ENCODE data around the gene DECR2.
A peak's percentile ranks its signal among the peaks of the same experiment; 100 is the strongest.
"Not testable (repeated sequence)": the region's sequence is repeated elsewhere in the genome, so short reads cannot be mapped to it uniquely, and the experiment has no call there.

The DECR2 gene

DNA sequence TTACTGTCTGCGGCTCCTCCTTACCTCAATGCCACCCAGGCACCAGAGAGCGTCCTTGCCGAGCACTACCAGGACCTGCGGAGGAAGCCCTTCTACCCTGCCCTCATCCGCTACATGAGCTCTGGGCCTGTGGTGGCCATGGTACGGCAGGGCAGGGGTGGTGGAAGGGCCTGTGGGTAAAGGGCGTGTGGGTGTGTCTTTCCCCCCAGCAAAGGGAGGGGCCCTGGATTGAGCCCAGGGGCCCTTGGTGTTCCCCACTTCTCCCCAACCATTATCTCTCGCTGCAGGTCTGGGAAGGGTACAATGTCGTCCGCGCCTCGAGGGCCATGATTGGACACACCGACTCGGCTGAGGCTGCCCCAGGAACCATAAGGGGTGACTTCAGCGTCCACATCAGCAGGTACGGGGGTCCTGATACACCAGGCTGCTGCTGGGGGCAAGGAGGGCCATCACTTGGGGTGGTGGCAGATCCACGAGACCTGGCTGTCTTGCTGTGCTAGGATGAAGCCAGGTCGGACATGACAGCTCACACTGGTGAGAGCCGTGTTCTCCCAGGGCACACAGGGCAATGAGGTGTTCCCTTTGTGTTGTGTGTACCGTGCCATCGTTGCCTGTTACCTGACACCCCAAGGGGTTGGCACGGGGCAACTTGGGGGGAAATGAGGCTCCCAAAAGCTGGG lies 2.2 kb upstream of the DECR2 start:
- no peak for DNase-seq (ENCODE audit: low read depth in 4 of 4, low spot score in 1 of 4)

DNA sequence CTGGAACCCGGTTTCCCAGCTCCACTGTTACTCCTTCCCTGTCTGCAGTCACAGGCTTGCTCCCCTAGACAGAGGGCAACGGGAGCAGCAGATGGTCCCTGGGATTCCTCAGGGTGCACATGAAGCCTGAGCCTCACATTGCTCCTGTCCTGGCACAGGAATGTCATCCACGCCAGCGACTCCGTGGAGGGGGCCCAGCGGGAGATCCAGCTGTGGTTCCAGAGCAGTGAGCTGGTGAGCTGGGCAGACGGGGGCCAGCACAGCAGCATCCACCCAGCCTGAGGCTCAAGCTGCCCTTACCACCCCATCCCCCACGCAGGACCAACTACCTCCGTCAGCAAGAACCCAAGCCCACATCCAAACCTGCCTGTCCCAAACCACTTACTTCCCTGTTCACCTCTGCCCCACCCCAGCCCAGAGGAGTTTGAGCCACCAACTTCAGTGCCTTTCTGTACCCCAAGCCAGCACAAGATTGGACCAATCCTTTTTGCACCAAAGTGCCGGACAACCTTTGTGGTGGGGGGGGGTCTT lies 1.6 kb upstream of the DECR2 start:
- DNase-seq (ENCODE audit: low read depth in 4 of 4, low spot score in 1 of 4), result no peak

DNA sequence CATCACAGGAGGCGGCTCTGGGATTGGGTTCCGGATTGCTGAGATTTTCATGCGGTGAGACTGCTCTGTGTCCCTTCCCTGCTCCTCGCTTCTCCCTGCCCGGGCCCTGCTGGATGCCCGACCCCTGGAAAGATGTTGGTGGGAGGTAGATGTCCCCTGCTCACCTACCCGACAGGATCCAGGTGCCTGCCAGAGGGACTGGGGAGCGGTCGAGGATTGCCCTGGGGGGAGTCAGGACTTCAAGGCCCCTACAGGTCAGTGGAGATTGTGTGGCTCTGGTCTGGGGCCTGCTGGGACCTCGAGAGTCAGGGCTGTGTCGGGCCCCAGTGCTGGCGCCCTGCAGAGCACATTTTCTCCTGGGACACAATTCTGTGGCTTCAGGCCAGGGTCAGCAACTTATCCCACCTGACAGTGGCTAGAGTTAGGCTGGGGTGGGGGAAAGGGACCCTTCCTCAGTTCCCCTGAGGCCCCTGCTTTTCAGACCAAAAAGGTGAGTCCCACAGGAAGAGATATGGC lies 3.3 kb downstream of the DECR2 start:
- no peak for DNase-seq (ENCODE audit: low read depth in 4 of 4, low spot score in 1 of 4)

DNA sequence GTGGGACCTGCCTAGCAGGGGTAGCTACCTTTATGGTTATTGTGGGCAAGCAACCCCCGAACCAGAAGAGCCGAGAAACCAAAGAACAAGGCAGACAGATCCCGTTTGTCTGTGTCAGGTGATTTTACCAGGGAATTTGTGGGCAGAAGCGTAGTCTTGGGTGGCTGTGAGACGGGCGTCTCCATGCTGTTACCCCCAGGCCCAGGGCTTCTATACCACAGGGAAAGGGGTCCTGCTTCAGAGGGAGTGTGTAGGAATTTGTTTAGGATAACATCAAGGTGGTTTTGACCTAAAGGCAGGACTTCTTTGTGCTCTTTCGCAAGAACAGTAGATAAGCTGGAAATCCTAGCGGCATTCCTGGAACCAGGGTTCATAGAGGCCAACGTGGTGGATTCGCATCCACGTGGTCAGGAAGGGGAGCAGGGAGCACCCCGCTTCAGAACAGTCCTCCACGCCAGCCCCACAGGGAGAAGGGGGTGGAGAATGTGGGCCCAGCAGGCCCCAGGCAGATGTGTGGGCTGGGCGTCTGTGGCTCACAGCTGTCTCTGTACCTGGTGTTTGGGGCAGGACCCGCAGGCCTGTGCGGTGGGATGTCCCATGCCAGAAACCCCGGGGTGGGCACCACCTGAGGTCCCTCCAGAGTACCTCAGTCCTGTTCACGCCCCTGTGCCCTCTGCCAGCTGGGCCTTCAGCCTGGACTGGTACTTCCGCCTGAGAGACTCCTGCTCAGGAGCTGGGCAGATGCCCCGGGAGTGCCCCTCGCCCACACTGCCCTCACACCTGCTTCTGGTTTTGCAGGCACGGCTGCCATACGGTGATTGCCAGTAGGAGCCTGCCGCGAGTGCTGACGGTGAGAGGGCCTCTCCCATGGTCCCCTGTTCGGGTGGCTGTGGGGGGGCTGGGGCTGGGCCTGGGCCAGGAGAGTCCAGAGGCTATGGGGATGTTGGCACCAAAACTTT lies 4.1 kb downstream of the DECR2 start:
- no peak for DNase-seq (ENCODE audit: low read depth in 4 of 4, low spot score in 1 of 4)

DNA sequence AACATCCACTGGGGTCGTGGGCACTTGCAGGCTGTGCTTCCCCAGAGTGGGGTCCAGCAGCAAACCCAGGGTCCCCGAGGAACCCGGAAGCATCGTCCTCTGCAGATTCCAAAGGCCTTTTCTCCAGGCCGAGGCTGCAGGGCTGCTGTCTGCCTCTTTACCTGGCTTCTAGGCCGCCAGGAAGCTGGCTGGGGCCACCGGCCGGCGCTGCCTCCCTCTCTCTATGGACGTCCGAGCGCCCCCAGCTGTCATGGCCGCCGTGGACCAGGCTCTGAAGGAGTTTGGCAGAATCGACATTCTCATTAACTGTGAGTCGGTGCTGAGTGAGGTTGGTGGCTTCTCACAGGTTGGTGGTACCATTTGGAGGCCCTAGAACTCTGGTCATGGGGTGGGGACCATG lies 5.6 kb downstream of the DECR2 start:
- DNase-seq (ENCODE audit: low read depth in 4 of 4, low spot score in 1 of 4), result no peak

DNA sequence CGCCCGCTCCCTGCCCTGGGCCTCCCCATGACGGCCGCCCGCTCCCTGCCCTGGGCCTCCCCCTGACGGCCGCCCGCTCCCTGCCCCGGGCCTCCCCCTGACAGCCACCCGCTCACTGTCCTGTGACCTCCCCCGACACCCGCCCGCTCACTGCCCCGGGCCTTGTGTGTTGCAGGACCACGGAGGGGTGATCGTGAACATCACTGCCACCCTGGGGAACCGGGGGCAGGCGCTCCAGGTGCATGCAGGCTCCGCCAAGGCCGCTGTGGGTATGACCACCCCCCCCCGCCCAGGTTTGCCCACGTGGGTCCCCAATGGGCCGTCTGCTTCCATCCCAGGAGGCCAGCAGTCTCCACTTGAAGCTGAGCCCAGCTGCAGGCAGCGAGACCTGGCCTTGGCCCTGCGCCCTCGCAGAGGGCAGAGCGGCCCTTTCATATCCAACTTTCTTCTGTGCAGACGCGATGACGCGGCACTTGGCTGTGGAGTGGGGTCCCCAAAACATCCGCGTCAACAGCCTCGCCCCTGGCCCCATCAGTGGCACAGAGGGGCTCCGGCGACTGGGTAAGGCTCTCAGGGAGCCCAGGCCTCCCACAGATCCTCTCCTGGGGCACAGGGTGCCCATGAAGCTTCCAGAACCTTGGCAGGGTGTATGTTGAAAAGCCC lies 9.0 kb downstream of the DECR2 start:
- no peak for DNase-seq (ENCODE audit: low read depth in 4 of 4, low spot score in 1 of 4)

DNA sequence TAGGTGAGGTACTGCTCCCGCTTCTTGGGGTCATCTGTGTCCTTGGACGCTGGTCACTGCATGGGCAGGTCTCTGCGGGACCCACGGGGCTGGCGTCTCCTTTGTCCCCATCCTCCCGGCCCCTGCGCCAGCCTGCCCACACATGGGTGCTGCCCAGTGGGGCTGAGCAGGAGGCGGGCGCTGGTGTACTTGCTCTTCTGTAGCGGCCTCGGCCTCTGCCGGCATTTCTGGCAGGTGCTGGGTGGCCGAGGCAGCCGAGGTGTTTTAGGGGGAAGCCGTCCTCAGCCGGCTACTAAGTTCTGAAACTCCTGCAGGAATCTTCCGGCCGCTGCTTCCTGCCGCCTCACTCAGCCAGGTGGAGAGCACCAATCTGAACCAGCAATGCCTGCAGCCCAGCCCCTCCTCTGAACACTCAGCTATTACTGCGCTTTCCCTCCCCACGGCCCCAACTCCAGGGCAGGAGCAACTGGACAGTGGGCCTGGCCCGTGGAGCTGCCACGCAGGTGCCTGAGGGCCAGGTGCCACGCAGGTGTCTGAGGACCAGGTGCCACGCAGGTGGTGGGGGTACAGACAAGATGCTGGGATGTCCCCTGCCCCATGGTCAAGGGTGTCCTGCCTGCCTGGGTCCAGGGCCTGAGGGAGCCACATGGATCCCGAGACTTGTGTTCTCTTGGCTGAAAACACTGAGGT lies 10.0 kb downstream of the DECR2 start:
- DNase-seq (ENCODE audit: low read depth in 4 of 4, low spot score in 1 of 4), result no peak

DNA sequence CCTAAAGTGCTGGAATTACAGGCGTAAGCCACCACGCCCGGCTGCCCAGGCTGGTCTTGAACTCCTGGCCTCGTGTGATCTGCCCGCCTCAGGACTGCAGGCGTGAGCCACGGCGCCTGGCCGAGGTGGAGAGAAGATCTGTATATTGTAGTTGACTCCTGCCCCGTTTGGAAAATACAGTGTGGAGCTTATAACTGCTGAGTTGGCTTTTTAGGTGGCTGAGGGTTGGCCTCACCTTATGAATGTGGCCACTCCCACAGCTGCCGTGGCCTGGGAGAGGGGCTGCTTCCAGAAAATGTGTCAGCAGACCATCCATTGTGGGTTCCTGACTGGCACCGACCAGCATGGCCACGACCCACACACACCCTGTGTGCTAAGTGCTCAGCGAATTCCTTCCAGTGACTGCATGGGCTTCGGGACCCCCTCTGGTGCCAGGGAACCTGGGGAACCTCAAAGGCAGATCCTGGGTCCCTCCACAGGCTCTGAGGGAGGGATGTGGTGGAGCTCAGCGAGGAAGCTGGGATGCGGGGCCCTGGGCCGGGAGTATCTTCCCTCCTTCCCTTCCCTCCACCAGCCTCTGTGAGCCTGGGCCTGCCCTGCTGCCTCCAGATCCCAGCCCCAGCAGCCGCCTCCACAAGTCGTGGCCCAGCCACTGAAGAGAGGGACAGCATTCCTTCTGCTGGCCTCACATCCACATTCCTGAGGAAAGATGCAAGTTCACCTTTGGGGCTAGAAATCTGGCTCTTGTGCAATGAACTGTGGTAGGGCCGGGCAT lies 12.9 kb downstream of the DECR2 start:
- DNase-seq (ENCODE audit: low read depth in 4 of 4, low spot score in 1 of 4), result no peak

DNA sequence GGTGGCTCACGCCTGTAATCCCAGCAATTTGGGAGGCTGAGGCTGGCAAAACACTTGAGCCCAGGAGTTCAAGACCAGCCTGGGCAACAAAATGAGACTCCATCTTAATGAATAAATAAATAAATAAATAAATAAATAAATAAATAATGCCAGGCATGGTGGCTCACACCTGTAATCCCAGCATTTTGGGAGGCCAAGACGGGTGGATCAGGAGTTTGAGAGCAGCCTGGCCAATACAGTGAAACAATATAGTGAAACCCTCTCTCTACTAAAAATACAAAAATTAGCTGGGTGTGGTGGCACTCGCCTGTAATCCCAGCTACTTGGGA lies 13.4 kb downstream of the DECR2 start:
- not testable (repeated sequence) for DNase-seq (ENCODE audit: low read depth in 4 of 4, low spot score in 1 of 4)

DNA sequence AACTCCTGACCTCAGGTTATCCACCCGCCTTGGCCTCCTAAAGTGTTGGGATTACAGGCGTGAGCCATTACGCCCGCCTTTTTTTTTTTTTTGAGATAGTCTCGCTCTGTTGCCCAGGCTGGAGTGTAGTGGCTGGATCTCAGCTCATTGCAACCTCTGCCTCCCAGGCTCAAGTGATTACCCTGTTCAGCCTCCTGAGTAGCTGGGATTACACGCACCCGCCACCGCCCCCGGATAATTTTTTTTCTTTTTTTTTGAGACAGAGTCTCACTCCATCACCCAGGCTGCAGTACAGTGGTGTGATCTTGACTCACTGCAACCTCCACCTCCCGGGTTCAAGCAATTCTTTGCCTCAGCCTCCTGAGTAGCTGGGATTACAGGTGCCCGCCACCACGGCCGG lies 20.5 kb downstream of the DECR2 start:
- DNase-seq (ENCODE audit: low read depth in 4 of 4, low spot score in 1 of 4), result not testable (repeated sequence)

DNA sequence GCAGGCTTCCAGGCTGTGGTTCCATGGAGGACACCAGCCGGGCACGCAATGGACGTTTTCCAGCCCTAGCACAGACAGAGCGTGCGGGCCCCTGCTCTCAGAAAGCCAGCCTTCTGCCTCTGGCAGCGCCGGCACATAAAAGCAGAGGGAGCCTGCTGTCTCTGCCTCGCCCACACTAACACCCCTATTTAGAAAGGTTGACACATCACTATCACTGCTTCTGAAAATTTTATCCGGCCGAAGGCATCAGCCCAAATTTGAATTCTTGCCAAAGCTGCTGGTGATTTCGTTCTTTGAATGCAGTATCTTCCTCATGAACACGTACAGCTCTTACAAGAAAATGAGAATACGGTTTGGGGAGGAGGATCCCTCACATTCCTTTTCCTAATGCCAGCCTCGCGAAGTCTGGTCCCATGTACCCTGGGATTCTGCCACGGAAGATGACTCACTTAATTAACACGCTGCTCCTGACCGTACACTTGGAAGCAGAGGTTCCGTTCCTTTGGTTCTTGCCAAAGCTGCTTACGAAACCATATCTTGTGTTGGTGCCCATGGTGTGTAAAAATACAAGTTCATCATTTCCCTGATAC lies 22.4 kb downstream of the DECR2 start:
- no peak for DNase-seq (ENCODE audit: low read depth in 4 of 4, low spot score in 1 of 4)

DNA sequence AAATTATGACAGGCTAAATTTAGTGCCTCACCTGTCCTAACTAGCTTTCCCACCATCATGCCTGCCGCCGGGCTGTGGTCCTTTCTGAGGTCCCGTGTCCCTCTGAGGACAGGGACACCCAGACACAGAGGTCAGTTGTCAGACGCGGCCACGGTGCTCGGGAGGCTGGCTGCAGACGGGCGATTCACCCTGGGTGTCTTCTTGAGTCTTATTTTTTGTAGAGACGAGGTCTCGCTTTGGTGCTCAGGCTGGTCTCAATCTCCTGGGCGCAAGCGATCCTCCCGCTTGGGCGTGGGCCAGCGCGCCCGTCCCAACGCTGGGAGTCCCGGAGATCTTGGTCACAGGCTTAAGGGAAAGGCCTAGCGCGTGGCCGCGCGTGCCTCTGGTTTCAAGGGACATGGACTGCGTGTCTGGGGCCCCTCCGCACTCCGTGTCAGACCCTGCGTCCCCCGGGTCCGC lies 23.0 kb downstream of the DECR2 start:
- no peak for DNase-seq (ENCODE audit: low read depth in 4 of 4, low spot score in 1 of 4)

DNA sequence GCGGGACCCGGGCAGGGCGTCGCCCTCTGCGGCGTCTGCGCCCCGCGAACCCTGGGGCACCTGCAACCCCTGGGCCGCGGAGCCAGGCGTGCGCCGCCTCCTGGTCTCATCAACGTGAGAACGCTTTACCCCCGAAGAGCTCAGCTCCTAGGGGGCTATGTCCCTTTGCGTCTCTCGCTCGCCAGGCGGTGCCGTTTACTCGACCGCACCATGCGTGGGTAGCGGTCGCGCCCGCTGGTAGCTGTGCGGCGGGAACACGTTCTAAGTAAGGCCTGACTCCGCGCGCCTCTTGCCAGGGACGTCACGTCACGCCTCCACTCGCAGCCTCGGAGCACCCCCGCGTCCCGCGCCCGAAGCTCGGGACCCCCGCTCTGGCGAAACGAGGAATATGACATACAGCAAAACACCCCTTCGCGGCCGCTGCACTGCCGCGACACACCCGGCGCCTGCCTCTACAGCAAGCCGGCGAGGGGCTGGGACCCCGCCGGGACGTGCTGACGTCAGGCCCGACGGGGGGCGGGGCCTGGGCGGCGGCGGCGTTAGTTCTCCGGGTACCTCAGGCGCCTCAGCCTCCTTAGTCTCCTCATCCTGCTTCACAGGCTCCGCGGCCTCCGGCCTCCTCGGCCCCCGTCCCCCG lies 23.5 kb downstream of the DECR2 start, which contains the start of gene RAB11FIP3:
TSS of gene RAB11FIP3 (plus strand) at position 568 of the 637 bp plus-strand sequence. CDS start 358 bp downstream, outside the sequence.
- DNase-seq (ENCODE audit: low read depth in 4 of 4, low spot score in 1 of 4), result peak; percentile 65 to 85 (median 72)

DNA sequence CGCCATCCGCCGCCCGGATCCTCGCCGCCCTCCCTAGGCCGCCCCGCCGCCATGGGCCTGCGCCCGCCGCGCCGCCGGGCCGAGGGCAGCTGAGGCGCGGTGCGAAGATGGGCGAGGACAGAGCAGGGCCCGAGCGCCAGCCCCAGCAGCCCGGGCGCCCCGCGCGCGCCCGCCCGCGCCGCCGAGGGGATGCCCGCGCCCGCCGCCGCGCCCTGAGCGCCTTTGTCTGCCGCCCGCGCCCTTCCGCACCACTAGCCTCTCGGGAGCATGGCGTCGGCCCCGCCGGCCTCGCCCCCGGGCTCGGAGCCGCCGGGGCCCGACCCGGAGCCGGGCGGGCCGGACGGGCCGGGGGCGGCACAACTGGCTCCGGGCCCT lies 24.0 kb downstream of the DECR2 start:
- DNase-seq (ENCODE audit: low read depth in 4 of 4, low spot score in 1 of 4), result no peak

DNA sequence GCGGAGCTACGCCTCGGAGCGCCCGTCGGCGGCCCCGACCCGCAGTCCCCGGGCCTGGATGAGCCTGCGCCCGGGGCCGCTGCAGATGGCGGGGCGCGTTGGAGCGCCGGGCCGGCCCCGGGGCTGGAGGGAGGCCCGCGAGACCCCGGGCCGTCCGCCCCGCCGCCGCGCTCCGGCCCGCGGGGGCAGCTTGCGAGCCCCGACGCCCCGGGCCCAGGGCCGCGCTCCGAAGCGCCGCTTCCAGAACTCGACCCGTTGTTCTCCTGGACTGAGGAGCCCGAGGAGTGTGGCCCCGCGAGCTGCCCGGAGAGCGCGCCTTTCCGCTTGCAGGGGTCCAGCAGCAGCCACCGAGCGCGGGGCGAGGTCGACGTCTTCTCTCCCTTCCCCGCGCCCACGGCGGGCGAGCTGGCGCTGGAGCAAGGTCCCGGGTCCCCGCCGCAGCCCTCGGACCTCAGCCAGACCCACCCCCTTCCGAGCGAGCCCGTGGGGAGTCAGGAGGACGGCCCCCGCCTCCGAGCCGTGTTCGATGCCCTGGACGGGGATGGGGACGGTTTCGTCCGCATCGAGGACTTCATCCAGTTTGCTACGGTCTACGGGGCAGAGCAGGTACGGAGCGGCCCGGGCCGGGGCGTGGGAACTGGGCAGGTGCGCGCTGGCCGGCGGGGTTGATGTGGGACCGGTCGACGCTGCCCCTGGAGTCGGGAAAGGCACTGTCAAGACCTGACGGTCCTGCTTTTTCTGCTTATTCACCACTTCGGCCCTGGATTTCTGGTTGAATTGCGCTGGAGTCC lies 24.6 kb downstream of the DECR2 start:
- peak in 1 of 4 experiments; percentile 12 for DNase-seq (ENCODE audit: low read depth in 4 of 4, low spot score in 1 of 4)

DNA sequence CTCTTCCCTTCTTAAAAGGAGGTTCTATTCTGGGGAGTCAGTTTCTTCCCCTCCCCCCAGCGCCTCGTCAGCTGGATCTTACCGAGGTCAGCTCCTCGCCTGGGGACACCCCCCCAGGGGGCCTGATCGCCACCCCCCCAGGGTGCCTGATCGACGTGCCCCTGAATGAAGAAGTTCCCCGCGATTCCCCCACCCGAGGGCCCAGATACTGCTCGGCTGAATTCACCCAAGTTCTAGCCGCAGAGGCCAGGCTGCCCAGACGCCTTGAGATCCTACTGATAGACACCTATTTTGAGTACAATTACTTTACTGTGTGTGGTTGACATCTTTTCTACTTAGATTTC lies 25.2 kb downstream of the DECR2 start:
- DNase-seq (ENCODE audit: low read depth in 4 of 4, low spot score in 1 of 4), result no peak

DNA sequence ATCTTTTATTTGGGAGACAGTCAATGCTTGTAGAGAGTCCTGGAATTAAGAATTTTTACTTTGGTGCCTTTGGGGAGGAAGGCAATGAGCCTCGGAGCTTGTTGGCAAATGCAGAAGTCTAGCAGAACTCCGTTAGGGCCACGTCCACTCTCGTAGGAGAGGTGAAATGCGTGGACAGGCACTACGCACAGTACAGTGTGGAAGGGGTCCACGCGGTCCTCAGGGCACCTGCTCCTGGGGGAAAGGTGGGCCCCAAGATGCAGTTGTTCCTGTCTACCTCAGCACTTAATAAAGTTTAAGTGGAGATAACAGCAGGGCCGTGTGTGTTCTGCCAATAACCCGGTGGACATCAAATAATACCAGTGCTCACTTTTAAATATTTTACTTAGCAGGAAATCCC lies 25.6 kb downstream of the DECR2 start:
- no peak for DNase-seq (ENCODE audit: low read depth in 4 of 4, low spot score in 1 of 4)

DNA sequence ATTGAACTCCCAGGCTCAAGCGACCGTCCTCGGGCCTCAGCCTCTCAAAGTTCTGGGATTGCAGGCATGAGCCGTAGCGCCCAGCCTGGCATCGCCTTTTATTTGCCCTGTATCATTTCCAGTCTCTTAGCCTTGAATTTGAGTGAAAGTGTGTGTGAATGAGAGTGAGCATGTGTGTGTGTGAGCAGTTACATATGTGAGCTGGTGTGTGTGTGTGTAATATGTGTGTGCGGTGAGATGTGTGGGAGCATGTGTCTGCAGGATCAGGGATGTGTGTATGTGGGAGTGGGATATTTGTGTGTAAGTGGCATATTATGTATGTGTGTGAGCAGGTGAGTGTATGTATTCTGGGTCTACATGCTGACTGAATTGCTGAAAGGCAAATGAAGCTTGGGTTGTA lies 29.2 kb downstream of the DECR2 start:
- DNase-seq (ENCODE audit: low read depth in 4 of 4, low spot score in 1 of 4), result no peak

All from stimulated activated CD4-positive, alpha-beta T cell treated with anti-CD3 and anti-CD28 coated beads, Interleukin-1b, Interleukin-23, amount 100 ng/mL, for 24 hours (primary cell).